ENCODE results near the gene DGKI.

The DGKI gene

GRCh38 chr7:137636376-137636775 is 210.4 kb downstream of the DGKI start:
- no peak for DNase-seq

GRCh38 chr7:137635874-137636273 is 210.9 kb downstream of the DGKI start:
- no peak for DNase-seq

GRCh38 chr7:137635132-137635531 is 211.6 kb downstream of the DGKI start:
- no peak for DNase-seq

- DNase-seq, result no peak
Observed at GRCh38 chr7:137634356-137634755, 212.4 kb downstream of the DGKI start.

GRCh38 chr7:137633133-137633532 is 213.6 kb downstream of the DGKI start:
- no peak for DNase-seq

GRCh38 chr7:137628216-137628615 is 218.6 kb downstream of the DGKI start:
- DNase-seq, result no peak

- DNase-seq, result no peak
Observed at GRCh38 chr7:137626469-137627067, 220.2 kb downstream of the DGKI start.

- no peak for DNase-seq
Observed at GRCh38 chr7:137625197-137625596, 221.6 kb downstream of the DGKI start.

- DNase-seq, result no peak
Observed at GRCh38 chr7:137619181-137619580, 227.6 kb downstream of the DGKI start.

GRCh38 chr7:137618748-137619147 is 228.0 kb downstream of the DGKI start:
- DNase-seq, result no peak

GRCh38 chr7:137613006-137613525 is 233.7 kb downstream of the DGKI start:
- DNase-seq, result no peak

- DNase-seq, result no peak
Observed at GRCh38 chr7:137611606-137612005, 235.2 kb downstream of the DGKI start.

GRCh38 chr7:137609500-137609899 is 237.3 kb downstream of the DGKI start:
- no peak for DNase-seq

GRCh38 chr7:137606061-137606674 is 240.6 kb downstream of the DGKI start:
- DNase-seq, result no peak

GRCh38 chr7:137603043-137603442 is 243.7 kb downstream of the DGKI start:
- DNase-seq, result no peak

- DNase-seq, result no peak
Observed at GRCh38 chr7:137601642-137602041, 245.1 kb downstream of the DGKI start.

- no peak for DNase-seq
Observed at GRCh38 chr7:137597856-137598255, 248.9 kb downstream of the DGKI start.

- no peak for DNase-seq
Observed at GRCh38 chr7:137593115-137593711, 253.6 kb downstream of the DGKI start.

- DNase-seq, result no peak
Observed at GRCh38 chr7:137592232-137592896, 254.4 kb downstream of the DGKI start.

GRCh38 chr7:137591421-137591837 is 255.3 kb downstream of the DGKI start:
- DNase-seq, result no peak

- DNase-seq, result no peak
Observed at GRCh38 chr7:137590756-137591305, 255.9 kb downstream of the DGKI start.

GRCh38 chr7:137590071-137590755 is 256.6 kb downstream of the DGKI start:
- DNase-seq, result no peak

- DNase-seq, result no peak
Observed at GRCh38 chr7:137587326-137587725, 259.4 kb downstream of the DGKI start.

Measured in NCI-H187 treated with DMSO at 0.1 percent for 48 hours (cell line).